Ovary (tissue), 3 donors: ENCODE results near the gene SLC23A2.
"Not testable (repeated sequence)": the region's sequence is repeated elsewhere in the genome, so short reads cannot be mapped to it uniquely, and the experiment has no call there.

ENCODE experiments used
- CTCF ChIP-seq, 3 donors: fragments of 450-650 bp in 2 of 3; fragments of 200-600 bp in 1 of 3; IDR thresholded peaks; one replicate each; pipeline versions ENCODE4 v1.5.1 to v1.8.0; 2016 to 2022; ENCODE audit warnings: antibody characterized with exemption in 3 of 3, mild to moderate bottlenecking in 1 of 3
- EP300 ChIP-seq: sonication (generic); formaldehyde crosslinking; IDR thresholded peaks from one replicate; pipeline ENCODE4 v1.6.1; 2017; ENCODE audit warnings: antibody characterized with exemption
- POLR2A ChIP-seq: fragments of 450-650 bp; IDR thresholded peaks from one replicate; pipeline ENCODE4 v1.6.1; 2017; ENCODE audit warnings: antibody characterized with exemption, mild to moderate bottlenecking, moderate library complexity
- donor health status: DM: no; HTN: no; CAD: no.

GRCh38 chr20:5035518-5035917, 34.2 kb upstream of the SLC23A2 start:
- TF ChIP-seq CTCF (IDR thresholded peaks at IDR 0.05); POLR2A; EP300: not testable (repeated sequence)
